NCI-H2029 treated with DMSO at 0.1 percent for 48 hours (cell line): ENCODE results near the gene CTSL.

Experiments used
- DNase-seq: peaks from one replicate; lab custom pipeline; 2025; lab: John Stamatoyannopoulos, UW

The CTSL gene

DNA sequence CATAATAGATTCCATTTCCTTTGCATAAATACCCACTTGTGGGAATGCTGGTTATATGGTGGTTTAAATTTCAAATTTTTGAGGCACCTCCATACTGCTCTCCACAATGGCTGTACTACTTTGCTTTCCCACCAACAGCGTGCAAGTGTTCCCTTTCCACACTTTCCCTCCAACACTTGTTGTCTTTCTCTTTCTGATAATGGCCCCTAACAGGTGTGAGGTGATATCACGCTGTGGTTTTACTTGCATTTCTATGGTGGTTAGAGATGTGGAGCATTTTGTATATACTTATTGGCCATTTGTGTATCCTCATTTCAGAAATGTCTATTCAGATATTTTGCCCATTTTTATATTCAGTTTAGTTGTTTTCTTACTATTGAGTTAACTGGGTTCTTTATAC is 34.6 kb downstream of the CTSL start:
- DNase-seq = no peak

GRCh38 chr9:87763286-87763685 is 37.4 kb downstream of the CTSL start:
- no peak for DNase-seq

GRCh38 chr9:87765521-87765920 is 39.6 kb downstream of the CTSL start:
- DNase-seq = no peak

- DNase-seq = no peak
These were observed 40.8 kb downstream of the CTSL start for GRCh38 chr9:87766697-87767096.

DNA sequence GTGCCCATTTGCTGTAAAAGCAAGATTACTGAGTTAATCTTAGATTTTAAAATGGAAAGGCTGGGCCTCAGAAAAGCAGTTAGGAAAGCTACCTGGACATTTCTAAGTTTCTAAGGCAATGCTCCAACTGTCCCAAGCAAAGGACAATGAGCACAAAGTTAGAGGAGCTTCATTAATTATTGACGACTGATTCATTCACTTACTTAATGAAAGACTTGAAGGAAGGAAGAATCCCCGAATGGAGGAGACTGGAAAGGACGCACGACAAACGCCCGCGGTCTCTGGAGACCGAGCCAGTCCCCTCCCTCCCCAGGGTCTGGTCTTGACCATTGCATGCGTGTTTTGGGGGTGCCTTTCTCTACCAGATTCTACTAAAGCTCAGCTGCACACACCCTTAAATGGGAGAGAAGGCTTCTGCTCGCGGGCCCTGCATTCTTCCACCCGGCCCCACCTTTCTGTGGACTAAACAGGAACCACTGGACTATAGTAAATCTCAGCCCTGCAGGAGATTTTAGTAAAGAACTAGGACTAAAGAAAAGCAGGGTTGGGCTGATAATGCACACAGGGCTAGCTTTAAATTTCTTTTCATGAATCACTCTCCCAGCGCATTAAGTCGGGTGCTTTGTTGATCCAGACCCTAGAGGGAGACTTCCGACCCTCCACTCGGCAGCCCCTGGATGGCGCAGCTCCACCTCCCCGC is 44.8 kb downstream of the CTSL start:
- DNase-seq = no peak

GRCh38 chr9:87771316-87772006 is 45.5 kb downstream of the CTSL start:
- no peak for DNase-seq

DNA sequence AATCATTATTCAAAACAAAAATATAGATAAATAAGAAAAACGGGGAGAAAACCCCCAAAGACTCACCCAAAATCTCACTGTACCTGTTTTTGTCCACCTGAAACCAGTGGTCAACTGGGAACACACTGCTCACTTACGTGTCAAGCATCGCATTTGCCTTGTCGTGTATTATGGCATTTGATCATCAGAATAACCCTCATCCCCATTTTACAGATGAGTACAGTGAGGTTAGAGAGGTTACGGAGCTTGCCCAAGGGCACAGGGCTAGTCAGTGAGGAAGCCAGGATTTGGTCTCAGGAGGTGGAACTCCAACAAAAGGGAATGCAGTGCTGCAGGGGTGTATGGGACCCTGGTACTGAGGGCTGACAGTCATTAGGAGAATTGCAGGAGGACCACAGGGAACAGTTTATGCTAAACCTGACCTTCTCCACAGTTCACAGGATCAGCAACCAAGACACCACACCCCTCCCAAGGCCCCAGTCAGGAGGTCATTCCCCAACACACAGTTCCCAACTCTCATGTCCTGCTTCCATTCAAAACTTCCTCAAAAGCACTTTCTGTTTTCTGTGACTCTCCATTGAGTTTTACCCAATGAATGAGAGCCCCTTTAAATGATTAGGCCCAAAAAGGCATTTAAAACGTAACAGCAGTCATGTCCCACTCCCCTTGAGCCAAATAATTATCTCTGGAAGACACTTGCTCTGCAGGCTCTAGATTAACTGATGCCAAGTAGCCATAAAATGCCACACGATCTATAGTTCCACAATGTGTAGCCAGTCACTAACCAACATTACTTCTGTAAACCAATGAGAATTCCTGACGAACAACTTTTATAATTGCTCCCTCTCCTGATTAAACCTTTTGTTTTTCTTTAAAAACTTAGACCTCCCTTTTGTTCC is 50.8 kb downstream of the CTSL start:
- no peak for DNase-seq

DNA sequence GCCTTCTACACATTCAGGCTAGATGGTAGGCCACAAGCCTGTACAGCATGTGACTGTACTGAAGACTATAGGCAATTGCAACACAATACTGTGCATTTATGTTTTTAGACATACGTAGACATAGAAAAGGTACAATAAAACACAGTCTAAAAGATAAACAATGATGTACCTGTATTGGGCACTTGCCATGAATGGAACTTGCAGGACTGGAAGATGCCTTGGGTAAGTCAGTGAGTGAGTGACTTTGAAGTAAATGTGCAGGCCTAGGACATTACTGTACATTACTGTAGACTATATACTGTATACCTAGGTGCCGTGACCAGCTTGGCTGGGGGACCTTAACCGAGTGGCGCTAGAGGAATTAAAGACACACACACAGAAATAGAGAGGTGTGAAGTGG is 53.1 kb downstream of the CTSL start:
- DNase-seq = no peak
